Naive thymus-derived CD8-positive, alpha-beta T cell (primary cell): ENCODE results near the gene PHLPP2. TPM values are rescaled to one million over a fixed set of nuclear protein-coding genes. Genes with fewer than 3 reads are reported as not detected.
A peak's percentile ranks its signal among the peaks of the same experiment; 100 is the strongest.

ENCODE experiments used
- ATAC-seq, 2 donors: fragments of 150-1000 bp; cut with Tn5 transposase in 1 of 2; sonication (Bioruptor Pico), chemical (Tn5 transposase) in 1 of 2; 1 replicate in 1 of 2; 2 replicates in 1 of 2; pipeline ENCODE4 v1.10.0; 2021; ENCODE audit warnings: mild to moderate bottlenecking in 2 of 2, moderate library complexity in 2 of 2
- POLR2A ChIA-PET: fragments of 350-600 bp; sonication (Branson Sonifier 250); formaldehyde crosslinking; loops from one replicate; lab custom pipeline; 2021; ENCODE audit warnings: antibody characterized with exemption; lab: Charles Lee
- DNase-seq, 10 donors: peaks; one replicate each; pipeline versions ENCODE4 v3.0.0 to v3.0.0-alpha.2; 2020 to 2022
- H3K27ac Mint-ChIP-seq, 10 donors: one replicate each; pipeline ENCODE4 v1.8.0; 2020 to 2022; ENCODE audit warnings: mild to moderate bottlenecking in 10 of 10, mixed read lengths in 10 of 10, moderate library complexity in 4 of 10, inconsistent platforms in 1 of 10
- H3K27me3 Mint-ChIP-seq, 5 donors: one replicate each; pipeline ENCODE4 v1.8.0; 2021 to 2022; ENCODE audit warnings: mixed read lengths in 5 of 5
- H3K36me3 Mint-ChIP-seq, 3 donors: one replicate each; pipeline ENCODE4 v1.8.0; 2020 to 2022; ENCODE audit warnings: mixed read lengths in 3 of 3, mild to moderate bottlenecking in 2 of 3, inconsistent platforms in 1 of 3
- H3K4me1 Mint-ChIP-seq, 4 donors: one replicate each; pipeline ENCODE4 v1.8.0; 2021 to 2022; ENCODE audit warnings: mixed read lengths in 4 of 4
- H3K4me3 Mint-ChIP-seq, 10 donors: one replicate each; pipeline ENCODE4 v1.8.0; 2020 to 2022; ENCODE audit warnings: mild to moderate bottlenecking in 10 of 10, mixed read lengths in 10 of 10, moderate library complexity in 6 of 10, inconsistent platforms in 1 of 10
- H3K9me3 Mint-ChIP-seq, 9 donors: one replicate each; pipeline ENCODE4 v1.8.0; 2020 to 2022; ENCODE audit warnings: mixed read lengths in 9 of 9, mild to moderate bottlenecking in 3 of 9, inconsistent platforms in 1 of 9, moderate library complexity in 1 of 9
- polyA plus RNA-seq, 3 donors: library from polyadenylated mRNA; unstranded; fragments of 300-500 nt; fragmentation: Illumina TruSeq; gene quantifications; one replicate each; pipeline ENCODE4 v1.2.3, GENCODE V29; 2021
- total RNA-seq, 8 experiments: library from RNA in 2 of 8; stranded (reverse) in 2 of 8; gene quantifications; one replicate each; pipeline ENCODE4 v1.2.3 and lab custom pipeline; 2021 to 2026

PHLPP2 gene
- total and polyA plus RNA-seq, 5 experiments from 2014 or later = 0.76 to 12.4 (median 1.3) TPM

DNA sequence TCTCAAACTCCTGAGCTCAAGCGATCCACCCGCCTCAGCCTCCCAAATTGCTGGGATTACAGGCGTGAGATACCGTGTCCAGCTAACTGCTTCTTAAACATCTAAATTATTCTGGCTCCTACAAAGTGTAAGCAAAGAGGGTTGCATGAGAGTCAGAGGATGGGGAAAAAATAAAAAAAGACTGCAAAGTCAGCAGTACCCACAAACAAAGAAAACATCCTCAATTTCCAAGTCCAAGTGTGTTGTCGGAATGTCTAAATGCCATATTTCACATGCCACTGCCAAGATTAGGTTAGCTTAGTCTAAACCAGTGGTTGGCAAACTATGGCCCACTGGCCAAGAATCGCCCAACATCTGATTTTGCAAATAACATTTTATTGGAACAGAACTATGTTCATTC is 13.0 kb upstream of the PHLPP2 start:
- POLR2A ChIA-PET = no interaction called here
- Mint-ChIP-seq H3K27ac (peak overlapping the region in 1 of 10 donors; percentile 8), H3K4me1 (peaks cover 0 to under 1% (median 0%) of the 10 kb centered on the region in 4 donors), H3K9me3 (no peaks in the 10 kb centered on the region), H3K4me3 (no peak overlapping the region), H3K36me3 (peaks cover 0 to 90% (median 24%) of the 10 kb centered on the region in 3 donors), H3K27me3 (no peaks in the 10 kb centered on the region)
- no peak for ATAC-seq
- no peak for DNase-seq

GRCh38 chr16:71734511-71734910 is 10.0 kb upstream of the PHLPP2 start:
- Mint-ChIP-seq H3K36me3 (peaks cover 0 to 86% (median 28%) of the 10 kb centered on the region in 3 donors), H3K4me1 (peaks cover 0 to 3% (median 0%) of the 10 kb centered on the region in 4 donors), H3K27ac (peak overlapping the region in 2 of 10 donors; percentile 14 to 61), H3K9me3 (no peaks in the 10 kb centered on the region), H3K27me3 (no peaks in the 10 kb centered on the region), H3K4me3 (no peak overlapping the region)
- no peak for DNase-seq
- POLR2A ChIA-PET = no interaction called here
- ATAC-seq = no peak

GRCh38 chr16:71732587-71732986 is 8.1 kb upstream of the PHLPP2 start:
- peaks cover 0 to 71% (median 17%) of the 10 kb centered on the region in 3 donors for H3K36me3 Mint-ChIP-seq
- peak overlapping the region in 2 of 10 donors; percentile 21 to 34 for H3K27ac Mint-ChIP-seq
- no peak overlapping the region for H3K4me3 Mint-ChIP-seq
- H3K27me3 Mint-ChIP-seq = no peaks in the 10 kb centered on the region
- ATAC-seq = no peak
- POLR2A ChIA-PET = no interaction called here
- no peak for DNase-seq
- H3K9me3 Mint-ChIP-seq = no peaks in the 10 kb centered on the region
- peaks cover 0 to 4% (median 2%) of the 10 kb centered on the region in 4 donors for H3K4me1 Mint-ChIP-seq

DNA sequence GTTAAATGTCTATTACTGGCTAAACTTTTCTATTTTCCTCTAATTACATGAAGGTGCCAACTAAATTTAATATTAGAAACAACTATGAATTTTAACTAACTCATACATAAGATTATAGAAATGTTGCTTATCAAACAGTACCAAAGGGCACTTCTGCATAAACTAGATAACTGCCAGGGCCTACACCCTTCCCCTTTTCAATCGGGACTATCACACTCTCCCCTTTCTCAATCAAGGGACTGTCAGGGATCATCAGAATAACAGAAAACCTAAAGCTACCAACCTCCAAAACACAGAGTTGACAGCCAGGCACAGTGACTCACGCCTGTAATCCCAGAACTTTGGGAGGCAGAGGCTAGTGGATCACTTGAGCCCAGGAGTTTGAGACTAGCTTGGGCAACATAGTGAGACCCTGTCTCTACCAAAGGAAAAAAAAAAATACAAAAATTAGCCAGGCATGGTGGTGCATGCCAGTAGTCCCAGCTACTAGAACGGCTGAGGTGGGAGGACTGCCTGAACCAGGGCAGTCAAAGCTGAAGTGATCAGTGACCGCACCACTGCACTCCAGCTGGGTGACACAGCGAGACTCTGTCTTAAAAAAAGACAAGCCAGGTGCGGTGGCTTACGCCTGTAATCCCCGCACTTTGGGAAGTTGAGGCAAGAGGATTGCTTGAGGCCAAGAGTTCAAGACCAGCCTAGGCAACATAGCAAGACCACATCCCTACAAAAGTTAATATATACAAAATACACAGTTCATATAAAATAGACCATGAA is 3.2 kb upstream of the PHLPP2 start:
- ATAC-seq (no peak), DNase-seq (no peak)
- H3K4me3 Mint-ChIP-seq = no peak overlapping the region
- H3K36me3 Mint-ChIP-seq = peaks cover 0 to 29% (median 4%) of the 10 kb centered on the region in 3 donors
- POLR2A ChIA-PET = no interaction called here
- peak overlapping the region in 5 of 10 donors; percentile 13 to 69 (median 43) for H3K27ac Mint-ChIP-seq
- no peaks in the 10 kb centered on the region for H3K9me3 Mint-ChIP-seq
- no peaks in the 10 kb centered on the region for H3K27me3 Mint-ChIP-seq
- H3K4me1 Mint-ChIP-seq = peaks cover 9 to 31% (median 11%) of the 10 kb centered on the region in 4 donors

DNA sequence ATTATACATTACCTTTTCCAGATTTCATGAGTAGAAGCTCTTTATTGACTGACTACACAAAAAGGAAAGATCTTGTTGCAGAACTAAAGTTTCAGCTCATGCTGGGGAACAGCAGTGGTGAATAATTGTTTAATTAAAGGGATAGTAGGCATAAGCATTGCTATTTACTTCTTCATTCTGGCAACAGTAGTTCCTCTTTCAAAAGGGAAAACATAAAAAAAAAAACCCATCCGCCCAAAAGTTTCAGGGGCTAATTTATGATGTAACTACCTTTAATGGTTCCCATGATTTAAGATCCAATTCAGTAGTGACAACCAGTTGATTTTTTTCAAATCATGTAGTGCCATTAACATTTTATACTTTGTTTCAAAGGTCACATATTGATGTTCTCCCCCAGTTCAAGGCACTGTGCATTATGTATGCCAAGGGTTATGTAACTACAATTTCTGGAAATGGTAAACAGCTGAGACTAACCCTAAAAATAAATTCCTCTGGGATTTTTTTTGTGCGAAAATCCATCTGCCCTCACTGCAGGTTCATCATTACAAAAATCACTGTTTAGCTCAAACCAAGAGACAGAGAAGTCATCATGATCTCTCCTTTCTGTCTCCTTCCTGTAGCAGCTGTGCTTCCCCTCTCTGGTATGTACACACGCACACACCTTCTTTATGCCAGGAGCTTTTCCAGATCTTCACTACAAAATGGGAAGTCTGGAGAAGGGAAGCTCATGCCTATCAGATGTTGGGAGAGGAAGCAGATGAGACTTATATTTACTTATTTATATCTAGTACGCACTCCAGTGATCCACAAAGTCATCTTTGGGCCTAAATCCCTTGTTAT is 2.2 kb upstream of the PHLPP2 start:
- peak overlapping the region in 1 of 10 donors; percentile 65 for H3K4me3 Mint-ChIP-seq
- H3K9me3 Mint-ChIP-seq = no peaks in the 10 kb centered on the region
- peak overlapping the region in 3 of 10 donors; percentile 43 to 69 (median 54) for H3K27ac Mint-ChIP-seq
- DNase-seq (no peak), ATAC-seq (no peak)
- peaks cover 0 to 19% (median 0%) of the 10 kb centered on the region in 3 donors for H3K36me3 Mint-ChIP-seq
- POLR2A ChIA-PET = no interaction called here
- H3K4me1 Mint-ChIP-seq = peaks cover 11 to 40% (median 16%) of the 10 kb centered on the region in 4 donors
- H3K27me3 Mint-ChIP-seq = no peaks in the 10 kb centered on the region

DNA sequence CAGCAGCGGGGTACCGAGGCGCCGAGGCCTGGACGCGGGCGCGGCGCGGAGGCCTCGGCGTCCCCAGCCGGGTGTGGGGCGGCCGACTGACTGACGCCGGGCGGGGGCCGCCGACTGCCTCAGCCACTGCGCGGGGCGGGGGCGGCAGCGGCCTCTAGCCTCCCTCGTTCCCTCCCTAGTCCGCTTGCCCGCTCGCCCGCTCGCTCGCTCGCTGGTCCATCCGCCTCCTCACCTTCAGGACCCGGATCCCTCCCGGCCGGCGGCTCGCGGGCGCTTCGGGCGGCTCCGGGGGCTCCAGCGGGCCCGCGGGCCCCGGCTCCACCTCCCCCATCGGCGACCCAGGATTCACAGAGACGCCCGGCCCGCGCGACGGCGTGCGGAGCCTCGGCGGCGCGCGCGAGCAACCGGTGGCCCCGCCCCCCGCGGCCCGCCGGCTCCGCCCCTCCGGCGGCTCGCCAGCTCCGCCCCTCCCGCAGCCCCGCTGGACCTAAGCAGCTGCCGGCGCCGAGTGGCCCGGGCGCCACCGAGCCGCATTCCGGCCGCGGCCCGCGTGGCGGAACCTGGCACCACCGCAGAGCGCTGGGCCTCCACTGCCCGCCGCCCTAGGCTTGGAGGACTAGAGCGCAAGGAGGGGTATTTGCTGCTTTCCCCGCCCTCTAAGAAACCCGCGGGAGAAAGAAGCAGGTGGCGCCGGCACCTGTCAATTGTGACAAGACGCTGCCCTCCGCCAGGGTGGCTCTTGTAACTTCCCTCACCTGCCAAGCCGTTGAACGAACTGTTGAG is 773 bp downstream of the PHLPP2 start:
- Mint-ChIP-seq H3K36me3 (peaks cover 0 to 3% (median 0%) of the 10 kb centered on the region in 3 donors), H3K27me3 (no peaks in the 10 kb centered on the region), H3K27ac (peak overlapping the region in 9 of 10 donors; percentile 32 to 94 (median 86)), H3K4me3 (peak overlapping the region; percentile 74 to 93 (median 87)), H3K9me3 (no peaks in the 10 kb centered on the region), H3K4me1 (peaks cover 9 to 43% (median 18%) of the 10 kb centered on the region in 4 donors)
- DNase-seq (peak; percentile 75 to 91 (median 87)), ATAC-seq (peak; percentile 80 to 85)
- POLR2A ChIA-PET = no interaction called here

GRCh38 chr16:71722801-71723536 is 1.5 kb downstream of the PHLPP2 start:
- peak; percentile 21 to 69 (median 50) for DNase-seq
- peak; percentile 30 to 31 for ATAC-seq
- Mint-ChIP-seq H3K36me3 (peaks cover 0 to 4% (median 0%) of the 10 kb centered on the region in 3 donors), H3K9me3 (no peaks in the 10 kb centered on the region), H3K27ac (peak overlapping the region; percentile 81 to 99 (median 94)), H3K27me3 (no peaks in the 10 kb centered on the region), H3K4me3 (peak overlapping the region; percentile 83 to 98 (median 92)), H3K4me1 (peaks cover 9 to 42% (median 18%) of the 10 kb centered on the region in 4 donors)
- POLR2A ChIA-PET = interaction anchor here (0.7 kb wide), 3 partner anchors 87 to 369 kb away, joined by 3 to 6 read pairs (median 3); no protein-coding TSS in a partner anchor

- peaks cover 9 to 25% (median 19%) of the 10 kb centered on the region in 4 donors for H3K4me1 Mint-ChIP-seq
- H3K27me3 Mint-ChIP-seq = no peaks in the 10 kb centered on the region
- H3K4me3 Mint-ChIP-seq = peak overlapping the region in 2 of 10 donors; percentile 28 to 53
- ATAC-seq (no peak), DNase-seq (no peak)
- POLR2A ChIA-PET = interaction anchor here (0.6 to 1.0 kb wide), 3 partner anchors 9 to 171 kb away, joined by 3 to 5 read pairs (median 3); no protein-coding TSS in a partner anchor
- no peaks in the 10 kb centered on the region for H3K9me3 Mint-ChIP-seq
- H3K27ac Mint-ChIP-seq = no peak overlapping the region
- peaks cover 0 to 4% (median 0%) of the 10 kb centered on the region in 3 donors for H3K36me3 Mint-ChIP-seq
These were observed 3.3 kb downstream of the PHLPP2 start for GRCh38 chr16:71721066-71721740.

- H3K27me3 Mint-ChIP-seq = no peaks in the 10 kb centered on the region
- peaks cover 0 to 20% (median 7%) of the 10 kb centered on the region in 3 donors for H3K36me3 Mint-ChIP-seq
- POLR2A ChIA-PET = no interaction called here
- DNase-seq (no peak), ATAC-seq (no peak)
- no peak overlapping the region for H3K27ac Mint-ChIP-seq
- H3K4me3 Mint-ChIP-seq = no peak overlapping the region
- no peaks in the 10 kb centered on the region for H3K9me3 Mint-ChIP-seq
- peaks cover 0 to 4% (median 1%) of the 10 kb centered on the region in 4 donors for H3K4me1 Mint-ChIP-seq
These were observed 12.0 kb downstream of the PHLPP2 start for GRCh38 chr16:71712501-71712900.

DNA sequence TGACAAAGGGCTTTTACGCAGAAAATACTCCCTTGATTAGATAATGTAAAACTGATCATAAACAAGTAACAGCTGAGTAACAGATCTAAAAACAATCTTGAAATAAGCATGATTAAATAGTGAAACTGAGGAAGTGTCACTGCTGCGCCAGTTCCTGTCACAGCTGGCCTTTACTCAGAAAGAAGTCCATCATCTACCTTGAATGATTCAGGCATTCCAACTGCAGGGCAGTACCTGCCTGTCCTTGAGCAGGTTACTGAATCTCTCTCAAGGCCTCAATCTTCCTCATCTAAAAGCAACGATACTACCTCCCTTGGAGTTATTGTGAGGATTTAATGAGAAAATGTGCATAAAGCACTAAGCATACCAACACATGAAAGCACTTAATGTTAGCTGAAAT is 12.7 kb downstream of the PHLPP2 start:
- Mint-ChIP-seq H3K36me3 (peaks cover 0 to 20% (median 7%) of the 10 kb centered on the region in 3 donors), H3K27me3 (no peaks in the 10 kb centered on the region), H3K4me3 (no peak overlapping the region), H3K9me3 (no peaks in the 10 kb centered on the region), H3K27ac (no peak overlapping the region), H3K4me1 (peaks cover 0 to 4% (median 1%) of the 10 kb centered on the region in 4 donors)
- ATAC-seq (no peak), DNase-seq (no peak)
- POLR2A ChIA-PET = no interaction called here

DNA sequence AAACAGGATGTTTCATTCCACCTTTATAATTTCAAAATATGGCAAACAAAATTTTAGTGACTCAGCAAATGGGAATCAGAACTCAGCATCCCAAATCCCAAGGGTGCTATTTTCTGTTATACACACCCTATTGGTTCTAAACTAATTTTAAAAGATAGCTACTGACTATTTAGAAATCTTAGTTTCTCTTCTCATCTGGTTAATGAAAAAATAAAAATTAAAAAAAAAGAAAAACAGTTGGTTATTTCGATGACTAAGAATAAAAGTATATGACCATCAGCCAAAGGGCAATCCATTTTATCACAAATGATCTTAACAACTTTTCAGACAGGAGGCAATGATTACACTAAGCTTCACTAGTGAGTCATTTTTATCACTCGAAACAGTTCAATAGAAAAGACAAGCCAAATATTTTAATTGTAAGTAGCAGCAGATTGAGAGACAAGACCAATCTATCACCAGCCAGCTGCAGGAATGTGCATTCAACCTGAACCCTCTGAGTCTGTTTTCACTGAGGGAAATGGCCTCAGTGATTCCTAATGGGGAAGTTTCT is 15.2 kb downstream of the PHLPP2 start:
- Mint-ChIP-seq H3K9me3 (no peaks in the 10 kb centered on the region), H3K27ac (no peak overlapping the region), H3K27me3 (no peaks in the 10 kb centered on the region), H3K36me3 (peaks cover 0 to 14% (median 4%) of the 10 kb centered on the region in 3 donors), H3K4me3 (no peak overlapping the region), H3K4me1 (peaks cover 0 to 3% (median 0%) of the 10 kb centered on the region in 4 donors)
- ATAC-seq (no peak), DNase-seq (no peak)
- POLR2A ChIA-PET = no interaction called here
